ENCODE data around the gene RNF32.

GRCh38 chr7:156692849-156693248 lies 52.3 kb downstream of the RNF32 start:
- no peak for TF ChIP-seq CTCF (conservative IDR thresholded peaks at IDR 0.05; ENCODE audit: low read depth, low read length)
- no peak for TF ChIP-seq EZH2 (IDR thresholded peaks at IDR 0.05; ENCODE audit: borderline replicate concordance, low read depth, low read length, poor library complexity, severe bottlenecking)

Measured in A673 (cell line).